GM21825 (cell line): ENCODE data around the gene JARID2.

Source experiments
- ATAC-seq: cut with Tn5 transposase; IDR thresholded peaks from one replicate; pipeline ENCODE4 v1.9.1; 2021; ENCODE audit warnings: mild to moderate bottlenecking, moderate library complexity; ENCODE audit not compliant: unreplicated experiment

JARID2 gene

GRCh38 chr6:15350386-15351083 lies 104.7 kb downstream of the JARID2 start:
- no peak for ATAC-seq

GRCh38 chr6:15351631-15352030 lies 105.8 kb downstream of the JARID2 start:
- ATAC-seq, result no peak

- no peak for ATAC-seq
Measured at GRCh38 chr6:15352220-15352619, 106.4 kb downstream of the JARID2 start.

- ATAC-seq, result no peak
Measured at GRCh38 chr6:15352845-15353244, 107.0 kb downstream of the JARID2 start.

- ATAC-seq, result no peak
Measured at GRCh38 chr6:15355683-15356099, 109.8 kb downstream of the JARID2 start.

- ATAC-seq, result no peak
Measured at GRCh38 chr6:15356179-15356578, 110.3 kb downstream of the JARID2 start.

GRCh38 chr6:15356937-15357336 lies 111.1 kb downstream of the JARID2 start:
- ATAC-seq, result no peak

- no peak for ATAC-seq
Measured at GRCh38 chr6:15357782-15358181, 111.9 kb downstream of the JARID2 start.

GRCh38 chr6:15358579-15359327 lies 112.9 kb downstream of the JARID2 start:
- peak; percentile 40 for ATAC-seq

GRCh38 chr6:15359335-15359862 lies 113.5 kb downstream of the JARID2 start:
- ATAC-seq, result peak; percentile 39

GRCh38 chr6:15360300-15360699 lies 114.4 kb downstream of the JARID2 start:
- ATAC-seq, result no peak

GRCh38 chr6:15361197-15361596 lies 115.3 kb downstream of the JARID2 start:
- ATAC-seq, result no peak

GRCh38 chr6:15362274-15363160 lies 116.6 kb downstream of the JARID2 start:
- no peak for ATAC-seq

GRCh38 chr6:15363164-15363522 lies 117.3 kb downstream of the JARID2 start:
- no peak for ATAC-seq

- peak; percentile 42 for ATAC-seq
Measured at GRCh38 chr6:15363523-15364400, 117.9 kb downstream of the JARID2 start.

- ATAC-seq, result no peak
Measured at GRCh38 chr6:15364401-15365037, 118.7 kb downstream of the JARID2 start.

- ATAC-seq, result no peak
Measured at GRCh38 chr6:15365273-15365687, 119.4 kb downstream of the JARID2 start.

GRCh38 chr6:15366003-15366535 lies 120.2 kb downstream of the JARID2 start:
- ATAC-seq, result no peak

- no peak for ATAC-seq
Measured at GRCh38 chr6:15366879-15367278, 121.0 kb downstream of the JARID2 start.
